Measurements from ENCODE around the gene MSH2.
A peak's percentile ranks its signal among the peaks of the same experiment; 100 is the strongest.

MSH2 gene

GRCh38 chr2:47508641-47509040, 105.7 kb downstream of the MSH2 start:
- no peak for DNase-seq (ENCODE audit: low read depth in 2 of 2)

GRCh38 chr2:47509250-47509649, 106.3 kb downstream of the MSH2 start:
- no peak for DNase-seq (ENCODE audit: low read depth in 2 of 2)

- no peak for DNase-seq (ENCODE audit: low read depth in 2 of 2)
Measured at GRCh38 chr2:47509821-47510385, 106.9 kb downstream of the MSH2 start.

- no peak for DNase-seq (ENCODE audit: low read depth in 2 of 2)
Measured at GRCh38 chr2:47510745-47511144, 107.8 kb downstream of the MSH2 start.

- DNase-seq (ENCODE audit: low read depth in 2 of 2), result no peak
Measured at GRCh38 chr2:47512581-47513083, 109.7 kb downstream of the MSH2 start.

GRCh38 chr2:47513981-47514520, 111.1 kb downstream of the MSH2 start:
- DNase-seq (ENCODE audit: low read depth in 2 of 2), result no peak

- DNase-seq (ENCODE audit: low read depth in 2 of 2), result no peak
Measured at GRCh38 chr2:47516360-47517104, 113.6 kb downstream of the MSH2 start.

- no peak for DNase-seq (ENCODE audit: low read depth in 2 of 2)
Measured at GRCh38 chr2:47518497-47519146, 115.7 kb downstream of the MSH2 start.

GRCh38 chr2:47519147-47519537, 116.2 kb downstream of the MSH2 start:
- DNase-seq (ENCODE audit: low read depth in 2 of 2), result no peak

GRCh38 chr2:47519604-47520301, 116.8 kb downstream of the MSH2 start:
- no peak for DNase-seq (ENCODE audit: low read depth in 2 of 2)

- no peak for DNase-seq (ENCODE audit: low read depth in 2 of 2)
Measured at GRCh38 chr2:47520302-47520630, 117.3 kb downstream of the MSH2 start.

GRCh38 chr2:47520825-47521665, 118.1 kb downstream of the MSH2 start:
- DNase-seq (ENCODE audit: low read depth in 2 of 2), result peak; percentile 53 to 65

- no peak for DNase-seq (ENCODE audit: low read depth in 2 of 2)
Measured at GRCh38 chr2:47521666-47522285, 118.8 kb downstream of the MSH2 start.

- no peak for DNase-seq (ENCODE audit: low read depth in 2 of 2)
Measured at GRCh38 chr2:47525167-47525566, 122.2 kb downstream of the MSH2 start.

GRCh38 chr2:47528455-47528854, 125.5 kb downstream of the MSH2 start:
- no peak for DNase-seq (ENCODE audit: low read depth in 2 of 2)

GRCh38 chr2:47528874-47529273, 125.9 kb downstream of the MSH2 start:
- no peak for DNase-seq (ENCODE audit: low read depth in 2 of 2)

- no peak for DNase-seq (ENCODE audit: low read depth in 2 of 2)
Measured at GRCh38 chr2:47530105-47530760, 127.3 kb downstream of the MSH2 start.

GRCh38 chr2:47531378-47532042, 128.6 kb downstream of the MSH2 start:
- no peak for DNase-seq (ENCODE audit: low read depth in 2 of 2)

All from stimulated activated CD4-positive, alpha-beta T cell treated with anti-CD3 and anti-CD28 coated beads, Interleukin-4, amount 100 ng/mL, for 48 hours (primary cell).